K562 (cell line): ENCODE measurements around the gene AVPR1B. TPM values are rescaled to one million over a fixed set of nuclear protein-coding genes. Genes with fewer than 3 reads are reported as not detected.

Experiments
- ARNT ChIP-seq, 2 experiments: fragments of 450-650 bp; IDR thresholded peaks; 2 replicates each; pipeline ENCODE4 v1.6.1; 2016; ENCODE audit warnings: mild to moderate bottlenecking in 1 of 2
- ATF7 ChIP-seq: fragments of 450-650 bp; IDR thresholded peaks from 2 replicates; pipeline ENCODE4 v1.7.1; 2014; ENCODE audit warnings: mild to moderate bottlenecking, moderate library complexity
- CBFA2T2 ChIP-seq: fragments of 450-650 bp; conservative IDR thresholded peaks from 2 replicates; pipeline ENCODE4 v1.6.1; 2017; ENCODE audit warnings: mild to moderate bottlenecking
- CC2D1A ChIP-seq: fragments of 450-650 bp; IDR thresholded peaks from 2 replicates; pipeline ENCODE4 v1.6.1; 2017; ENCODE audit warnings: mild to moderate bottlenecking
- CTCF ChIP-seq, 3 experiments: IDR thresholded peaks in 2 of 3; conservative IDR thresholded peaks in 1 of 3; 2 replicates each; pipeline ENCODE4 v1.5.1; 2011 to 2012; ENCODE audit warnings: low read length in 3 of 3, mild to moderate bottlenecking in 3 of 3, control low read depth in 2 of 3, improper control_type of control experiment in 1 of 3, inconsistent platforms in 1 of 3, low read depth in 1 of 3, mixed read lengths in 1 of 3, moderate library complexity in 1 of 3; ENCODE audit not compliant: insufficient read depth in 2 of 3
- DEAF1 ChIP-seq: fragments of 450-650 bp; formaldehyde crosslinking; IDR thresholded peaks from 2 replicates; pipeline ENCODE4 v1.4.0; 2020; ENCODE audit warnings: mild to moderate bottlenecking, moderate library complexity
- FOXK2 ChIP-seq, 2 experiments: fragments of 450-650 bp; IDR thresholded peaks in 1 of 2; conservative IDR thresholded peaks in 1 of 2; 2 replicates each; pipeline ENCODE4 v1.6.1; 2016; ENCODE audit warnings: low read depth in 2 of 2, mild to moderate bottlenecking in 1 of 2
- JUND ChIP-seq, 2 experiments: IDR thresholded peaks; 2 replicates in 1 of 2; 3 replicates in 1 of 2; pipeline ENCODE4 v1.6.1; 2011; ENCODE audit warnings: borderline replicate concordance in 2 of 2, low read depth in 2 of 2, low read length in 2 of 2, improper control_type of control experiment in 1 of 2, missing biosample characterization in 1 of 2, missing genetic modification characterization in 1 of 2, missing genetic modification reagents in 1 of 2
- PTBP1 ChIP-seq: fragments of 200-400 bp; formaldehyde crosslinking; IDR thresholded peaks from 2 replicates; pipeline ENCODE4 v1.6.1; 2017; ENCODE audit warnings: low read depth, low read length
- RAD21 ChIP-seq, 2 experiments: fragments of 250-450 bp in 1 of 2; fragments of 450-650 bp in 1 of 2; sonication (Bioruptor Pico) in 1 of 2; formaldehyde crosslinking in 1 of 2; IDR thresholded peaks in 1 of 2; conservative IDR thresholded peaks in 1 of 2; 2 replicates each; pipeline versions ENCODE4 v1.4.0 to v1.8.0; 2020 to 2022; ENCODE audit warnings: mild to moderate bottlenecking in 2 of 2, moderate library complexity in 1 of 2
- RB1 ChIP-seq: fragments of 450-650 bp; IDR thresholded peaks from 2 replicates; pipeline ENCODE4 v1.6.1; 2017; ENCODE audit warnings: low read depth, mild to moderate bottlenecking
- RCOR1 ChIP-seq, 2 experiments: IDR thresholded peaks; 2 replicates each; pipeline ENCODE4 v1.6.1; 2012; ENCODE audit warnings: low read depth in 2 of 2, low read length in 2 of 2, borderline replicate concordance in 1 of 2, improper control_type of control experiment in 1 of 2
- SMC3 ChIP-seq: conservative IDR thresholded peaks from 2 replicates; pipeline ENCODE4 v1.6.1; 2011; ENCODE audit warnings: low read depth, low read length, improper control_type of control experiment; ENCODE audit not compliant: insufficient read depth
- SOX6 ChIP-seq: fragments of 450-650 bp; IDR thresholded peaks from 2 replicates; pipeline ENCODE4 v1.6.1; 2014; ENCODE audit warnings: mild to moderate bottlenecking
- STAG1 ChIP-seq: sonication (generic); formaldehyde crosslinking; IDR thresholded peaks from 2 replicates; pipeline ENCODE4 v1.5.0; 2020; ENCODE audit warnings: missing genetic modification reagents, borderline replicate concordance
- TARDBP ChIP-seq: fragments of 450-650 bp; IDR thresholded peaks from 2 replicates; pipeline ENCODE4 v1.6.1; 2016
- TEAD4 ChIP-seq, 2 experiments: sonication (generic) in 1 of 2; formaldehyde crosslinking in 1 of 2; IDR thresholded peaks; 2 replicates each; pipeline versions ENCODE4 v1.6.1 to v1.8.0; 2012 to 2022; ENCODE audit warnings: borderline replicate concordance in 1 of 2, inconsistent platforms in 1 of 2, low read length in 1 of 2, mild to moderate bottlenecking in 1 of 2, missing genetic modification reagents in 1 of 2
- XRCC5 ChIP-seq: fragments of 200-400 bp; formaldehyde crosslinking; IDR thresholded peaks from 2 replicates; pipeline ENCODE4 v1.6.1; 2017; ENCODE audit warnings: low read depth, mild to moderate bottlenecking, low read length
- ZNF143 ChIP-seq: sonication (generic); formaldehyde crosslinking; IDR thresholded peaks from 2 replicates; pipeline ENCODE4 v1.9.0; 2022; ENCODE audit warnings: mild to moderate bottlenecking, missing genetic modification reagents
- ZNF655 ChIP-seq: fragments of 250-450 bp; sonication (Bioruptor Pico); IDR thresholded peaks from 2 replicates; pipeline ENCODE4 v1.5.0; 2021
- polyA plus RNA-seq, 8 experiments: library from polyadenylated mRNA; depleted of rRNA in 4 of 8; stranded (reverse) in 5 of 8; unstranded in 3 of 8; fragments of >200 nt; fragmentation: Nextera tagmentation in 2 of 8; fragmentation: Illumina TruSeq in 1 of 8; extraction: Ambion mirVana in 2 of 8; extraction: Trizol in 1 of 8; gene quantifications; 2 replicates each; pipeline versions ENCODE4 v1.2.1 to v1.2.3, GENCODE V29; 2011 to 2014; ENCODE audit warnings: inconsistent platforms in 1 of 8, missing spikeins in 1 of 8
- total RNA-seq, 7 experiments: library from RNA; depleted of rRNA in 6 of 7; stranded (reverse); fragments of >200 nt in 6 of 7; fragmentation: Illumina TruSeq in 2 of 7; extraction: Trizol in 2 of 7; gene quantifications; 2 replicates each; pipeline versions ENCODE4 v1.2.1 to v1.2.3, GENCODE V29; 2011 to 2021; ENCODE audit warnings: low replicate concordance in 1 of 7

Gene AVPR1B
- total and polyA plus RNA-seq, 9 of the 15 experiments (the other 6 are each of a cell fraction or from before 2014, with no cell fraction given), result not detected

GRCh38 chr1:206106328-206107167 is 10.6 kb downstream of the AVPR1B start (continued):
- TF ChIP-seq ZNF143 (CRISPR knock-in tag) (peak; percentile 41; the same call in 1 of the 2 replicates), STAG1 (CRISPR knock-in tag) (peak; percentile 79; the same call in 1 of the 2 replicates), RAD21 (CRISPR knock-in tag; conservative IDR thresholded peaks at IDR 0.05 in 1 of 2, IDR thresholded peaks at IDR 0.05 in 1 of 2) (peak; percentile 98 to 99), CC2D1A (peak; percentile 65), XRCC5 (0 out of 2 replicates have a peak, but pooled peaks have one; percentile 73), ZNF655 (CRISPR knock-in tag) (no peak), FOXK2 (conservative IDR thresholded peaks at IDR 0.05 in 1 of 2, IDR thresholded peaks at IDR 0.05 in 1 of 2; ENCODE audit: low read depth in 2 of 2) (0 out of 4 replicates have a peak, but pooled peaks of 1 of the 2 experiments have one; percentile 7), CTCF (IDR thresholded peaks at IDR 0.05 in 2 of 3, conservative IDR thresholded peaks at IDR 0.05 in 1 of 3; ENCODE audit: insufficient read depth in 2 of 3, low read depth in 1 of 3, low read length in 3 of 3) (peak; percentile 93 to 97 (median 96)), ARNT (IDR thresholded peaks at IDR 0.05) (0 out of 4 replicates have a peak, but pooled peaks of 1 of the 2 experiments have one; percentile 30), CBFA2T2 (no peak), DEAF1 (peak; percentile 97), TEAD4 (IDR thresholded peaks at IDR 0.05; ENCODE audit: low read length) (0 out of 2 replicates have a peak, but pooled peaks have one; percentile 16), TEAD4 (CRISPR knock-in tag; IDR thresholded peaks at IDR 0.05; ENCODE audit: borderline replicate concordance) (no peak), ATF7 (0 out of 2 replicates have a peak, but pooled peaks have one; percentile 37), SOX6 (peak; percentile 7; the same call in 1 of the 2 replicates), PTBP1 (no peak), RB1 (peak; percentile 62), TARDBP (peak; percentile 28; the same call in 1 of the 2 replicates), SMC3 (peak; percentile 97), JUND (IDR thresholded peaks at IDR 0.05; ENCODE audit: borderline replicate concordance, low read depth, low read length) (no peak), JUND (tag; IDR thresholded peaks at IDR 0.05; ENCODE audit: borderline replicate concordance, low read depth, low read length) (no peak), RCOR1 (IDR thresholded peaks at IDR 0.05; ENCODE audit: borderline replicate concordance in 1 of 2, low read depth in 2 of 2, low read length in 2 of 2) (peak in 1 of 2 experiments; percentile 50; a peak in 1 of 4 replicates)
